NCI-H345 (cell line): ENCODE measurements around the gene IPO4.

Source experiments
- DNase-seq: peaks from one replicate; lab custom pipeline; 2025; lab: John Stamatoyannopoulos, UW

IPO4 gene

DNA sequence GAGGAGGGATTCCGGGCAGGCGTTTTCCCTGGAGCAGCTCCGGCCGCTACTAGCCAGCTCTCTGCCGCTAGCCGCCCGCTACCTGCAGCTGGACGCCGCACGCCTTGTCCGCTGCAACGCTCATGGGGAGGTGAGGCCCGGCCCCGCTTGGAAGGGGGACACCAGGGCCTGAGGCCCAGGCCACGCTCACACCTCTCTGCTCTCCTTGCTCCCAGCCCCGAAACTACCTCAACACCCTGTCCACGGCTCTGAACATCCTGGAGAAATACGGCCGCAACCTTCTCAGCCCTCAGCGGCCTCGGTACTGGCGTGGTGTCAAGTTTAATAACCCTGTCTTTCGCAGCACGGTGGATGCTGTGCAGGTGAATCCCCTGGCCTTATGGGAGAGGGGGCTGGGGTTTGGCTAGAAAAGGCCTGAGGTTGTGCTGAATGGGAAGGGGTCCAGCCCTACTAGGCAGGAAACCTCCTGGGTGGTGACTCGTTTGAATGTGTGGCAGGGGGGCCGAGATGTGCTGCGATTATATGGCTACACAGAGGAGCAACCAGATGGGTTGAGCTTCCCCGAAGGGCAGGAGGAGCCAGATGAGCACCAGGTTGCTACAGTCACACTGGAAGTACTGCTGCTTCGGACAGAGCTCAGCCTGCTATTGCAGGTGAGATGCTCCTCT, 40.7 kb downstream of the IPO4 start:
- DNase-seq: no peak

DNA sequence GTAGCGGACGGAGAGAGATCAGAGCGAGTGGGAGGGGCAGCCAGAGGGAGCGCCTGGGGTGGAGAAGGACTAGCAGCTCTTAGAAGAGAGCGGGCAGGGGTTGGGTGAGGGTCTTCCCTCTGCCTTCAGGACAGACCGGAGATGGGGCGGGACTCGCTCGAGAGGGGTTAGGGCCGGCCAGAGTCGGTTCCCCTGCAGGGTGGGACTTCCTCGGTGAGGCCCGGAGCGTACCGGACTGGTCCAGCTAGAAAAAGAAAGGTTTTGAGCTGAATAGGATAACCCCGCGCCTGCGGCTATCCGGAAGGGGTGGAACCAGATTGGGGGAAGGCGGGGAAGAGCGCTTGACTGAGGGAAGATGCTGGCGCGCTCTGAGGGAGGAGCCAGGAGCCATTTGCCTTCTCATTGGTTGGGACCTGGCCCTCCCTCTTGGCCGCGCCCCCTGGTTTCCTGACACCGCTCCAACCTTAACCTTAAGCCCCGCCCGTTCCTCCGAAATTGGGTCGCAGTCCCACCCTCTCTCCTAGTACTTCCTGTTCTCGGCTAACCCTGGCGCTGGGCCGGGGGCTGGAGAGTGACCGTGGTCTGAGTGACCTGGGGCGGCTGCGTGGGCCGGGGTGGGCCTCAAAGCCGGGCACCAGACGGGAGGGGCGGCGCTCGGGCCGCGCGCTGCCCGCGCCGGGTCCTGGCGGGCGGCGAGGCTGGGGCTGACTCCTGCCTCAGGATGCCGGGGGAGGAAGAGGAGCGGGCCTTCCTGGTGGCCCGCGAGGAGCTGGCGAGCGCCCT, 41.4 kb downstream of the IPO4 start, which contains the start of gene RNF31:
RNF31 (plus strand) TSS at position 521 of the 783 bp plus-strand sequence; CDS start at position 722, 201 bp downstream.
- peak; percentile 99 for DNase-seq

DNA sequence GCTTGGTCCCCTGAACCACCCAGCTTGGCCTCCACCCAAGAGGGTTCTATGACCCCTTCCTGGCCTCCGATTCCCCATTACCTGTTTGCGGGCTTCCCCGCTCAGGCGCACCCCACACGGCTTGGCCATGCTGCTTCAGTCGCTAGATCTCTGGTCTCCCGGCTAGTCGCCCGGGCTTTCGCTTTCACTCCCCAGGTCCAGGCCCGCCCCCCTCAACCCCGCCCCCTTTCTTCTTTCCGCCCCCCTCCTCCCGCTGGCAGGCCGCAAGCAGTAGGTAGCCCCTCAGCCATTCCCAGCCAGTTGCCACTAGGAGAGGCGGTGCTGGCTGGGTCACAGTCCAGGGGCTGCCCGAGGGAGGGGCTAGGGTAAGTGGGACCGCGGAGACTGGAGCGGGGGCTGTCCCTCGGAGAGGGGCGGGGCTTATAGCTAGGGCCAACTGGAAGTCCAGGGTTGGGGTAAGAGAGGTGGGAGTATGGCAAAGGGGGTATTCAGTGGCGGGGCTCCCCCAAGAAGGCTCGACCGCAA, 42.1 kb downstream of the IPO4 start, which contains the start of gene PSME2:
PSME2 (minus strand) TSS at position 158 of the 525 bp plus-strand sequence; CDS start at position 129, 29 bp downstream.
- peak; percentile 98 for DNase-seq

DNA sequence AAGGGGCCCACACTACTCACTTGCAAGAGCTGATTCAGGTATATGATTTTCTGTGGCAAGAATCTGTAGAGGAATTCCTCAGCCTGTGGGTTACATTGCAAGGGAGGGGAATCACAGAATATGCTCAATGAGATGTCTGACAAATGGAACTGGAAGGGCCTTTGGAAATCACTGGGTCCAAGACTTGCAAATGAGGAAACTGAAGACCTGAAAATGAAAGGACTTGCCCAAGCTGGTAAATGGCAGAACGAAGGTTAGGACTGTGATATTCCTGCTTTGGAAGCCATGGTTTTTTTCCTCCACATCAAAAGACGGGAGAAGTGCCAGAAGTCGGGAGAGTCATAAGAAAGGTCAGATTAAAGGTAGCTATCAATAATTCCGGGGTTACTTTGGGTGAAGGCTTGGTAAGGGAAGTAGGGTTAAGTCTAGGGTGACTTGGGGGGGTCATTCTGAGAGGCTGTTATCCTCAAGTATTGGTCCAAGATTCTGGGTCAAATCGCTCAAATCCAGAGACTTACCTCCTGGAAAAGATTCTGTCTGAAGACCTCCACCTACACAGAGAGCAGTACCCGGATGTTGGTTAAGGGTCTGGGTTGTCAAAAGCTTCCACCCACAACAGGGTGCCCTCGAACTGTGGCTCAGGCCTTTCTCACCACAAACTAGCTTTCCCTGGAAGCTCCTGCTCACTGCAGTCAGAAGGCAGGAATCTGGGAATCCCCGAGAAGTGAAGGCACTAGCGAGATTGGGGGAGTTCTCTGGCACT, 42.7 kb downstream of the IPO4 start:
- DNase-seq: peak; percentile 42

DNA sequence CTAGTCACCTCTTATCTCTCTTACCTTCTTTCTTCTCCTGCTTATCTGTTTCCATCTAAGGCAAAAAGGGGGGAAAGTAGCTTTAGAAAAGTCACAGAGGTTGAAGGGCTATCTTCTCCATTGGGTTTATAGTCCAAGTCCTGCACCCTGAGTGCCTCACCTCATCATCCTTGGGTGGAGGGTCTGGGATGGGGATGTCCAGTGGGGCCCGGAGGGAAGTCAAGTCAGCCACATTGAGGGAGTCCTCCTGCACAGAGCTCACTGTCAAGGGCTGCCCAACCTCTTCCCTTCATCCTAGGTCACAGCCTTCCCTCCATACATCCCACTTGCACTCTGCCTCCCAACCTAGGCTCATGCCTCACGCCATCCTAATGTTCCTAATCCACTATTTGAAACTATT, 43.4 kb downstream of the IPO4 start:
- DNase-seq: no peak

DNA sequence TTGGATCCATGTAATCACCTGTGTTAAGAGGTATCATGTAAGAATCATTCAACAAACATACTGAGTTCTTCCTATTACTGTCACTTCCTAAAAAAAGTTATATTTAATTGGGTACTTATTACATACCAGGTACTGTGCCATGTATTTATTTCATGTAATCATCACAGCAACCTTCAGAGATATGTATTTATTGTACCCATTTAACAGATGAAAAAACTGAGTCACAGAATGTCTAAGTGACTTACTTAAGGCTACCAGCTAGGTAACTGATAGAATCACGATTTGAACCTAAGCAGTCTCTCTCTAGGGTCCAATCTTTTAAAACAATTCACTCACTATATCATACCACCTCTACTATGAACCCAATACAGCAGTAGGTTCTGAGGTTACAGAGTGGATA, 44.2 kb downstream of the IPO4 start:
- DNase-seq: no peak

DNA sequence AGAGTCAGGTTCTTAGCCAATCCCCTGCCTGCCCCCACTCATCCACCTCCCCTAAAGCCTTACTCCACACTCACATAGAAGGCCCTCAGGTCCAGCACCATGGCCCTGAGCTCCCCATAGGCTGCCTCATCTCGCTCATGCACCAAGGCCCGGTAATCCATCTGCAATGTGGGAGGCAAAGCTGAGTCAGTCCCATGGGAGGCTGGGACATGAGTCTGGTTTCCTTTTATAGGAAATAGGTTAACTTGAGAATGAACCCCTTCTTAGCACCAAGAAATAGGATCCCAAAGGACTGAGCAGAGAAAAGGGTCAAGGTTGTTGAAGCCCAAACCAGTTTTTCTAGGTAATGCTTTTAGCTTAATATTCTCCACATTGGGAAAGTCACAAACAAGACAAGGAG, 45.1 kb downstream of the IPO4 start:
- no peak for DNase-seq

DNA sequence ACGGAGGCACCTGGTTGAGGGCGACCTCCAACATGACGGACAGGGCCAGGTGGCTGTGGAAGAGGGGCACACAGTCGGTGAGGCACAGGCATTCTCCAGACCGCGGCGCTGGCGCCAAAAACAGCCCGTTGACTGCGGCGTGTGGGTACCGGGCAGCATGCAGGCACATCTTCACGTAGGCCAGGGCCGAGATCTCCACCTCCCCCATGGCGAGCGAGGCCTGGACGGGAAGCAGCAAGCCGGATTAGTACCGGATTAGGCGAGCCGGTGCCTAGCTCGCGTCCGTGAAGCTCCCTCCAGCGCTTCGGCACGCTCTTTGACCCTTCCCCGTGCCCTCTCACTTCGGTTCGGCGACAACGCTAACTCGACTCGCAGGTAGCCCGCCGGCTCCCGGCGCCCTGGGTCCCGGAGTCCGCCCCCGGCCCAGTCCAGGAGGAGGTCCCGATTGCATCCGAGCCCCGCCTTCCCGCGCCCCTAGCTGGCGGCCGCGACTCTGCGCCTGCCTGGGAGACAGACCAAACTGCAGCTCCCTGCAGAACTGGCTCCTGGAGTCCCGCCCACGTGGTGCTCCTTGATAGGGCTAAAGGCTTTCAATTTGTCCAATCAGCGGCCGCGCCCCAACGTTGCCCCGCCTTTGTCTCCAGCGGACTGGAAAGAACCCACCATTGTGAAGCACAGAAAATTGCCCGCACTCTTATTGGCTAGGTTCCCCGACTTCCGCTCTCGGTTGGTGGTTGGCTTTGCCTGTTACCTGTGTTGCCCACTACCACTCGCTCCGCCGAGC, 47.3 kb downstream of the IPO4 start, which contains the start of gene EMC9:
EMC9 (minus strand) TSS at position 495 of the 784 bp plus-strand sequence; CDS start at position 208, 287 bp downstream.
- DNase-seq: peak; percentile 100

DNA sequence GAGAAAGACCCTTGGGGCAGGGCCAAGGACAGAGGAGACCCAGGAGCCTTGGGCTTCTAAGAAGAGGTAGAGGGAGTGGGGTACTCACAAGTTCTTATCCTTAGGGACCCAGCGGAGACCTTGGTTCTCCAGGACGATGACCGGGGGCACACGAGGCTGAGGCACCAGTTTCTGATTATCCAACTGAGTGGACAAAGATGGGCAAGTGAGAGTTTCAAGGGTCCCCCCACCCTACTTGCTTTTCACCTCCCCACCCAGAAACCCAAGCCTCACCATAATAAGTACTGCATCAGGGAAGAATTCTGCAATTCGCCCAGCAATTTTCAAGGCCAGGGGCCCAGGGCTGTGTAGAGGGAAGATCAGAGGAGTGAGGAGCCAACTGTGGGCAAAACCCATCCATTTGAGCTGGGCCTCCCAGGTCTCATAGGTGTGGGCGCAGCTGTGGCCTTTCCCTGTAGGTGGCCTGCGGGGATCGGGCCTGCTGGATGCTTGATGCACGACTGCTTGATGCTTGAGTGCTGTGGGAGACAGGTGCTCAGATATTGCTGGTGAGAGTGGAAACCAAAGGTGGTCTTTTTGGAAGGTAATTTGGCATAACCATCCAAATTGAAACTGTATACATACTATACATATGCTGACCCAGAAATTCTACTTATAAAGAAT, 49.2 kb downstream of the IPO4 start:
- DNase-seq: peak; percentile 10

DNA sequence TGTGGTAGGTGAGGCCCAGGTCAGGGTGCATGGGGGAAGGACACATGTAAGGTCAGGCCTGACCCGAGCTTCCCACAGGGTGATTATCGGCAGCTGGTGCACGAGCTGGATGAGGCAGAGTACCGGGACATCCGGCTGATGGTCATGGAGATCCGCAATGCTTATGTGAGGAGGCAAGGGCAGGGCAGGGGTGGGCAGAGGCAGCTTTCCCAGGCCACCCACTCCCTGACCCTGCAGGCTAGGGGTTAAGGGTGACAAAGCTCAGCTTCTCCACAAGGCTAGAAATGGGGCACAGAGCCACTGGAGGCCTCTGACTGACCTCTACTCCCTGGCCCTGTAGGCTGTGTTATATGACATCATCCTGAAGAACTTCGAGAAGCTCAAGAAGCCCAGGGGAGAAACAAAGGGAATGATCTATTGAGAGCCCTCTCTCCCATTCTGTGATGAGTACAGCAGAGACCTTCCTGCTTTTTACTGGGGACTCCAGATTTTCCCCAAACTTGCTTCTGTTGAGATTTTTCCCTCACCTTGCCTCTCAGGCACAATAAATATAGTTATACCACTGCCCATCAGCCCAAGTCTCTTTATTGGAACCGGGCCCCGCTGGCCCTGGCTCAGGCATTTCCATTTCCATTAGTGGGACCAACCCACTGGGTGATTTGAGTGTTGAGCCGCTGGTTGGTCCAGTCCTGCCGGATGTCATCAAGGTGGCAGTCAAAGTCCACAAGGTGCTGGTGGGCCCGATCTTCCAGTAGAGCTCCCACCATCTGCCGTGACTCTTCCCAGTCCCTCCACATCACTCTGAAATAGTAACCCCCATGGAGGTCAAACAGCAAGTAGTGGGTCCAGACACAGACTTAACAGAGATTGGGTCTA, 50.0 kb downstream of the IPO4 start:
- no peak for DNase-seq

DNA sequence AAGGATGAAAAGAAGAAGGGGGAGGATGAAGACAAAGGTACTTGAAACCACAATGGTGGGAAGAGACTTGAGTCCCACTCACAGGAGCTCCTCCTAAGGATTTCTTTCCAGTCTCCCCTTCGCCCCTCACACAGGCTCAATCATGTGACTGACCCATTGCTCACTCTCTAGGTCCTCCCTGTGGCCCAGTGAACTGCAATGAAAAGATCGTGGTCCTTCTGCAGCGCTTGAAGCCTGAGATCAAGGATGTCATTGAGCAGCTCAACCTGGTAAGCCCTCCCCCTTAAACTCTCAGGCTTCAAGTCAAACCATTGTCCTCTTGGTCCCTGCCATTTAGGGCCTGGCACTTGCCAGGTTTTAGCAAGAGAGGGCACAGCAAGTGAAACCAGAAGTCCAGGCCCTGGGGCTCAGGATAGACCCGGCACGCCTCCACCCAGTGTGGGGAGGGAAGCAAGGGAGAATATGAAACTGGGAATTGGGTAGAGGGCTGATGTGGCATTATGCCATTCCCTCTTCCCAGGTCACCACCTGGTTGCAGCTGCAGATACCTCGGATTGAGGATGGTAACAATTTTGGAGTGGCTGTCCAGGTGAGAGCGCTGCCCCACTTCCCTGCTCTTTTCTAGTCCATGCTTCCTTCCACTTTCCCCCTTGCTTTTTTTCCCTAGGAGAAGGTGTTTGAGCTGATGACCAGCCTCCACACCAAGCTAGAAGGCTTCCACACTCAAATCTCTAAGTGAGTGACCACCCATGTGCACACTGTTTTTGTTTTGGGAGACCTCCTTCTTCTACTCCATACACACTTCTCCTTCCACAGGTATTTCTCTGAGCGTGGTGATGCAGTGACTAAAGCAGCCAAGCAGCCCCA, 50.9 kb downstream of the IPO4 start:
- DNase-seq: no peak

DNA sequence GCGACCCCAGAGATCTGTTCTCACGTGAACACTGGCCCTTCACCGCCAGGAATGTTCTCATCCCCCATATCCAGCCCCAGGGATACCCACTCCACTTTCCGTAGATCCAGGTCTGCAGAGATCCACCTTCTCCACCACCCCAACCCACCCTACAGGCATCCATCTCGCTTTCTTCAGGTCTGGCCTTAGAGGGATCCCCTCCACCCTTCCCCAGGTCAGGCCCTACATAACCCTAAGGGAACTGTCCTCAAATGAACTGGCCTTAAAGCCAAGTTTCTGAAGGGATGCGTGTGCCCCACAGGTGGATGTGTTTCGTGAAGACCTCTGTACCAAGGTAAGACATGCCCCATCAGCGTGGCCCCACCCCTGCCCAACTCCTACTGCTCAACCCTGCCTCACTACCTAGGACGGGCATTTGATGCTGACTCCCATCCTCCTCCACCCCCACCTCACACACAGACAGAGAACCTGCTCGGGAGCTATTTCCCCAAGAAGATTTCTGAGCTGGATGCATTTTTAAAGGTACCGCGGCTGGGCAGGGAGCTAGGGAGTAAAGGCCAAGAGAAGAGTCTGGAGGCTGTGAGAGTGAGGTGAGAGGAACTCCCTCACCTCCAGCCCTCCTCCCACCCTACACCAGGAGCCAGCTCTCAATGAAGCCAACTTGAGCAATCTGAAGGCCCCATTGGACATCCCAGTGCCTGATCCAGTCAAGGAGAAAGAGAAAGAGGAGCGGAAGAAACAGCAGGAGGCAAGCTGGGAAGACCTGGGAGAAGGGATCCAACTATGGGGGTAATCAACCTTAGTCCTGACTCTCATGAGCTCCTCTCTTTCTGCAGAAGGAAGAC, 51.7 kb downstream of the IPO4 start:
- DNase-seq: no peak

DNA sequence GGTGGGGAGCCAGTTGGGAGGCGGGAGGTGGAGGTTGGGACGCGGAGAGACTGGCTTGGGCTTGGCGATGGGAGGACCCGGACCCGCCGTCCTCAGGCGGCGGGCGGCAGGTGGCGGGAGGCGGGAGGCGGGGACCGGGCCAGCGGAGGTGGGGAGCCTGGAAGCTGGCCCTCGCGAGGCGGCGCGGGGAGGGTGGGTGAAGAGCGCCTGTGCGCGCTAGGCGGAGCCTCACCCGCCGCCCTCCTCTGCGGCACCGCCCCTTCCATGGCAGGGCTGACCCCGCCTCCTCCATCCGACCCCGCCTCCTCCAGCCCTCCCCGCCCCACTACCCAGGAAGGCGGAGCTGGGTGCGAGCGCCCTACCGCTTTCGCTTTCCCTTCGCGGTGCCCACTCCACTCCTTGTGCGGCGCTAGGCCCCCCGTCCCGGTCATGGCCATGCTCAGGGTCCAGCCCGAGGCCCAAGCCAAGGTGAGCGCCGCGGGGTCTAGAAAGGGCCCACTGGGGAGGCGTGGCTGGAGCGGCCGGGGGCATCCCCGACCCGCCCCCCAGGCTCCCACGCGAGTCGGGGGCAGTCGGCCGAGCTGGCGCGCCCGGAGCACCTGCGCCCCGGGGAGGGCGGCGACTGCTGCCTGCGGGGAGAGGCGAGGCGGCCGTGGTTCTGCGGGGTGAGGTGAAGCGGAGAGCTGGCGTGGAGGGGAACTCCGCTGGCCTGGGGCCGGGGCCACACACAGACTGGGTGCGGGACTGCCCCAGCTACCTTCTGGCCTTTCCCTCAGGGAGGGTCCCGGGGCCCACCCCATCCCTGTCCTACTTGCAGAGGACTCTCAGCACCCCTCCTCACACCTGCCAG, 52.6 kb downstream of the IPO4 start, which contains the start of gene PSME1:
PSME1 (plus strand) TSS at position 361 of the 850 bp plus-strand sequence; CDS start at position 430, 69 bp downstream.
- DNase-seq: peak; percentile 94

DNA sequence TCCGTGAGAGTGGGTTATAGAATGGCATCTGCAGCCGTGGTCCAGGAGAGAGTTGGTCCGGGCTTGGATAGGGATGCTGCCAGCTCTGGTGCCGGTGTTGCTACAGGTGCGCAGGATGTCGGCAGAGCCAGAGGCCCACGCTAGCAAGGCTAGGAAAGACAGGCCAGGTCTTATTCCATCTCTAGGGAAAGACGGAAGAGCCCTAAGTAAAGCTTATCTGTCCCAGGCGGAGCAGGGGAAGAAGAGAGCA, 53.1 kb downstream of the IPO4 start:
- no peak for DNase-seq

DNA sequence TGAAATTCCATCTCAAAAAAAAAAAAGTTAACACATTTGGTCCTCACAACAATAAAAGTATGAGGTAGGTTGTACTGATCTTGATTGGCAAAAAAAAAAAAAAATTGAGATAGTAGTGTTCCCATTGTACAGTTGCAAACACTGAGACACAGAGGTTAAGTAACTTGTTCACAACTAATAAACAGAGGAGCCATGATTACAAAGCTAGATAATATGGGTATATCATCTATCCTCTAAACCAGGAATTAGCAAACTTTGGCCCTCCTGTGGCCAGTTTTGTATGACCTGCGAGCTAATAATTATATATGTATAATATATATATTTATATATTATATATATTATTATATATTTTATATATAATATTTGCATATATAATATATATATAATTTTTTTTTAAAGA, 54.9 kb downstream of the IPO4 start:
- no peak for DNase-seq

DNA sequence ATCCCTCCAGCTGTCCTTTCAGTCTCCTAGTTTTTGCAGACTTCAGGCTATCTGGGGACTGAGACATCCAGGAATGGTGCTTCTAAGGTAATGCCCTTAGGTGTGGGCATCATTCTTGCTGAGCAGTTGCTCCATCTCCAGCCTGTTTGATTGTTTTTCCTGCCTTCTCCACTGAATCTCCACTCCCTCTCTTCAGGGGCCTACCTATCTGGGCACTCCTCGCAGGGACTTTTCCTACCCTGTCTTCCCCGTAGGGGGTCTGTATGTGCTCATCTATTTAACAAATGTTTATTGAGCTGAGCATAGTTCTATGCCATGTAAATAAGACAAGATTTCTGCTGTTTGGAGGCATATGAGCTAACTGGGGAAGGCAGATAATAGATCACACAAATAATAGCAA, 55.6 kb downstream of the IPO4 start:
- no peak for DNase-seq

DNA sequence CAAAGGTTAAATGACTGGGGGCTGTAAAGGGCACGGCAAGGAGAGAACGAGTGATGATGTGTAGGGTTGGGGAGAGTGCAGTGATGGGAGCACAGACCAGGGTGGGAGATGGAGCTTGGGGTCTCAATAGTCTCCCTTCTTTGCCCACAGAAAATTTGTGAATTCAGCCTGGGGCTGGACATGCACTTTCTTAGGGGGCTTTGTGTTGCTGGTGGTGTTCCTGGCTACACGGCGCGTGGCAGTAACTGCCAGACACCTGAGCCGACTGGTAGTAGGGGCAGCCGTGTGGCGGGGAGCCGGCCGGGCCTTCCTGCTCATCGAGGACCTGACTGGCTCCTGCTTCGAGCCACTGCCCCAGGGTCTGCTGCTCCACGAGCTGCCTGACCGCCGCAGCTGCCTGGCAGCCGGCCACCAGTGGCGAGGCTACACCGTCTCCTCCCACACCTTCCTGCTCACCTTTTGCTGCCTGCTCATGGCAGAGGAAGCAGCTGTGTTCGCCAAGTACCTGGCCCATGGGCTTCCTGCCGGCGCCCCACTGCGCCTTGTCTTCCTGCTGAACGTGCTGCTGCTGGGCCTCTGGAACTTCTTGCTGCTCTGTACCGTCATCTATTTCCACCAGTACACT, 56.4 kb downstream of the IPO4 start:
- DNase-seq: no peak
